Glutamatergic neuron (in vitro differentiated cells): ENCODE measurements around the gene IMMP2L. TPM values are rescaled to one million over a fixed set of nuclear protein-coding genes. Genes with fewer than 3 reads are reported as not detected.

Experiments
- DNase-seq: peaks from one replicate; pipeline ENCODE4 v3.0.0; 2022
- H3K27ac Mint-ChIP-seq: one replicate; pipeline ENCODE4 v1.8.0; 2020; ENCODE audit warnings: mild to moderate bottlenecking, mixed read lengths, inconsistent platforms; ENCODE audit not compliant: unreplicated experiment
- H3K27me3 Mint-ChIP-seq: one replicate; pipeline ENCODE4 v1.8.0; 2020; ENCODE audit warnings: mild to moderate bottlenecking, moderate library complexity, mixed read lengths, inconsistent platforms; ENCODE audit not compliant: unreplicated experiment
- H3K36me3 Mint-ChIP-seq: one replicate; pipeline ENCODE4 v1.8.0; 2020; ENCODE audit warnings: mild to moderate bottlenecking, mixed read lengths, inconsistent platforms; ENCODE audit not compliant: unreplicated experiment
- H3K4me1 Mint-ChIP-seq: one replicate; pipeline ENCODE4 v1.8.0; 2020; ENCODE audit warnings: mild to moderate bottlenecking, low read depth, mixed read lengths, inconsistent platforms; ENCODE audit not compliant: unreplicated experiment
- H3K4me3 Mint-ChIP-seq: one replicate; pipeline ENCODE4 v1.8.0; 2020; ENCODE audit warnings: mild to moderate bottlenecking, mixed read lengths, inconsistent platforms; ENCODE audit not compliant: unreplicated experiment
- H3K9me3 Mint-ChIP-seq: one replicate; pipeline ENCODE4 v1.8.0; 2020; ENCODE audit warnings: mild to moderate bottlenecking, moderate library complexity, mixed read lengths, inconsistent platforms; ENCODE audit not compliant: unreplicated experiment
- CTCF ChIP-seq: fragments of 200-600 bp; sonication (generic); IDR thresholded peaks from one replicate; pipeline ENCODE4 v1.5.0; 2021; ENCODE audit not compliant: partially characterized antibody, unreplicated experiment
- total RNA-seq: library from RNA; stranded (reverse); fragmentation: NEBNext Ultra II Directional; extraction: Animal tissue kit (Norgen Biotek cat#: 25700); gene quantifications from one replicate; pipeline ENCODE4 v1.2.1, GENCODE V29; 2021; ENCODE audit not compliant: unreplicated experiment

The IMMP2L gene
- total RNA-seq, 1 donor from 2014 or later: 9.6 TPM

DNA sequence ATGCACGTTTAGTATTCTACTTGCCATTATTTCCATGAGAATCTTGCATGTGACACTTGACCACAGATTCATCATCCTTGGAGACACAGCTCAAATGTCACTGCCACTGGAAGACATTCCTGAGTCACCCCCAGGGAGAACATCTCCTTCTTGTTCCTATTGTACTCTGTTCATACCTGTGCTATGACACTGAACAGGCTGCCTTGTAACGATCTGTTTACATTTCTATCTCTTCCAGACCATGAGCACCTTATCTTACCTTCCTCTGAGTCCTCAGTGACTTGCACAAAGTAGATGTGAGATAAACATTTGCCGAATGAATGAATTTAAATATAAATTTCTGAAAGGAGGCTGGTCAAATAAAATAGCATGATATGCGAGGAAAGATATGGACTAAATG lies 803.2 kb downstream of the IMMP2L start:
- no peak for TF ChIP-seq CTCF
- Mint-ChIP-seq H3K4me1 (peaks cover 2% of the 10 kb centered on the region), H3K27ac (no peak overlapping the region), H3K27me3 (no peaks in the 10 kb centered on the region), H3K9me3 (no peaks in the 10 kb centered on the region), H3K4me3 (no peak overlapping the region), H3K36me3 (no peaks in the 10 kb centered on the region)
- DNase-seq: no peak

GRCh38 chr7:110754649-110755048 lies 807.6 kb downstream of the IMMP2L start:
- Mint-ChIP-seq H3K4me3 (no peak overlapping the region), H3K27ac (no peak overlapping the region), H3K36me3 (no peaks in the 10 kb centered on the region), H3K27me3 (no peaks in the 10 kb centered on the region), H3K9me3 (no peaks in the 10 kb centered on the region), H3K4me1 (peaks cover 2% of the 10 kb centered on the region)
- DNase-seq: no peak
- no peak for TF ChIP-seq CTCF

GRCh38 chr7:110750931-110751605 lies 811.2 kb downstream of the IMMP2L start:
- H3K27ac Mint-ChIP-seq: no peak overlapping the region
- TF ChIP-seq CTCF: no peak
- no peaks in the 10 kb centered on the region for H3K4me1 Mint-ChIP-seq
- H3K36me3 Mint-ChIP-seq: peaks cover 6% of the 10 kb centered on the region
- no peak for DNase-seq
- peaks cover 4% of the 10 kb centered on the region for H3K9me3 Mint-ChIP-seq
- no peaks in the 10 kb centered on the region for H3K27me3 Mint-ChIP-seq
- H3K4me3 Mint-ChIP-seq: no peak overlapping the region

DNA sequence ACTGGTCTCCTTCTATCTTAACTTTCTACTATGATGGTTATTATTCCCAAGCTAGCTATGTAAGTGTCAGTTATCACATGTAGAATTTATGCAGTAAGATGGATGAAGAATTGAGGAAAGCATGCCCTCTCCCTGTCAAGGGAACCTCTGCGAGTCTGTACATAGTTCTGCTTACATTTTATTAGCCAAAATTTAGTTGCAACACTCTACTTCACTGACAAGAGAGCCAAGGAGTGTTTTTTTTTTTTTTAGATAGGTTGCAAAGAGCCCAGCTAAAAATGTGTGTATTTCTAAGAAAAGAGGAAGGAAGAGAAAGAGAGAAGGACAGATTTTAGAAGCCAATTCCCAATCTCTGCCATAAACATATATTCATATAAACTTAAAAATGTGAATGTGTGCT lies 829.1 kb downstream of the IMMP2L start:
- Mint-ChIP-seq H3K27ac (no peak overlapping the region), H3K27me3 (peaks cover 2% of the 10 kb centered on the region), H3K9me3 (no peaks in the 10 kb centered on the region), H3K4me3 (no peak overlapping the region), H3K36me3 (no peaks in the 10 kb centered on the region), H3K4me1 (no peaks in the 10 kb centered on the region)
- DNase-seq: no peak
- no peak for TF ChIP-seq CTCF

DNA sequence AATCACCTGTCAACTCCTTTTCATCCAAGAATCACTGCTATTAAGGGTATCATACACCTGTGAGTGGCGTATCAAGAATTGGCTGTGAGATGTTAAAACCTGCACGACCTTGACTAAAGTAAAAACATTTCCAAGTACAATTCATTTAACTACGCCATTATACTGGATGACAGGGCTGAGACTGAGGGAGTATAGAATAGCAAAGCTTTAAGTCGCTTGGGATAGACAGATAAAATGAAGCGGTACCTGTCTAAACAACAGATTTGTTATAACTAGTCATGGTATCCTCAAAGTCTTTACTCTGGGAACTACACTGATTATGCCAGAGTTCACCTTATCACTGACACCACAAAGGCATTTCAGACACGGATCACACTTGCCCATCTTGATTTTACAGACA lies 837.5 kb downstream of the IMMP2L start:
- Mint-ChIP-seq H3K36me3 (no peaks in the 10 kb centered on the region), H3K27me3 (no peaks in the 10 kb centered on the region), H3K4me3 (no peak overlapping the region), H3K9me3 (no peaks in the 10 kb centered on the region), H3K4me1 (no peaks in the 10 kb centered on the region), H3K27ac (no peak overlapping the region)
- no peak for TF ChIP-seq CTCF
- DNase-seq: no peak
